HG03066 (cell line): ENCODE data around the gene ABCC10.
"Not testable (repeated sequence)": the region's sequence is repeated elsewhere in the genome, so short reads cannot be mapped to it uniquely, and the experiment has no call there.

Experiments
- ATAC-seq: cut with Tn5 transposase; IDR thresholded peaks from one replicate; pipeline ENCODE4 v1.9.1; 2021; ENCODE audit warnings: low read depth; ENCODE audit not compliant: unreplicated experiment

ABCC10 gene

DNA sequence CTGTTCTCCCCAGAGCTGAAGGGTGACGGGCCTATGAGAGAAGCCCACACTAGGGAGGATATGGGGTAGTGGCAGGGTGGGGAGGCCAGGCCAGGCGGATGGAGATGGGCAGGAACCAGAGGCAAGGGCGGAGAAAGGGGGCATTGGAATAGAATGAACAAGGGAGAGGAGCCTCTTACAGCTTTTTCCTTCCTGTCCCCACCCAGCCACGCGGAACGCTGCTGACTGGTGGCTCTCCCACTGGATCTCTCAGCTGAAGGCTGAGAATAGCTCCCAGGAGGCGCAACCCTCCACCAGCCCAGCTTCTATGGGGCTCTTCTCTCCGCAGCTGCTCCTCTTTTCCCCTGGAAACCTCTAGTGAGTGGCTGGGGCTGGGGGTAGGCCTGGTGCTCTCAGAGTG is 17.2 kb downstream of the ABCC10 start:
- ATAC-seq: no peak

DNA sequence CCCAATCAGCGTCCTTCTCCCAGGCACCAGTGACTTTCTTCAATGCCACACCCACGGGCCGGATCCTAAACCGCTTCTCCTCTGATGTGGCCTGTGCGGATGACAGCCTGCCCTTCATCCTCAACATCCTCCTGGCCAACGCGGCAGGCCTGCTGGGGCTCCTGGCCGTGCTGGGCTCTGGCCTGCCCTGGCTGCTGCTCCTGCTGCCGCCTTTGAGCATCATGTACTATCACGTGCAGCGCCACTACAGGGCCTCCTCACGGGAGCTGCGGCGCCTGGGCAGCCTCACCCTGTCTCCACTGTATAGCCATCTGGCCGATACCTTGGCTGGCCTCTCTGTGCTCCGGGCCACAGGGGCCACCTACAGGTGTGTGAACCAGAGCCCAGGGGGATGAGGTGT is 18.2 kb downstream of the ABCC10 start:
- ATAC-seq: no peak

DNA sequence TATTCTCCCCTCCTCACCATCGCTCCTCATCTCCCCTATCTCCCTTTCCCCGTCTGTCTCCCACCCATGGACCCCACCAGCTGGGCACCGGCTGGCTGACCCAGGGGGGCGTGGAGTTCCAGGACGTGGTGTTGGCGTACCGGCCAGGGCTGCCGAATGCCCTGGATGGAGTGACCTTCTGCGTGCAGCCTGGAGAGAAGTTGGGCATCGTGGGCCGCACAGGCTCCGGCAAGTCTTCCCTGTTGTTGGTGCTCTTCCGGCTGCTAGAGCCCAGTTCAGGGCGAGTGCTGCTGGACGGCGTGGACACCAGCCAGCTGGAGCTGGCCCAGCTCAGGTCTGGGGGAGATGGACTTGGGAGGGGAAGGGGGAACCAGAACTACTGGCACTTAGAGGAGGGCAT is 20.3 kb downstream of the ABCC10 start:
- no peak for ATAC-seq

DNA sequence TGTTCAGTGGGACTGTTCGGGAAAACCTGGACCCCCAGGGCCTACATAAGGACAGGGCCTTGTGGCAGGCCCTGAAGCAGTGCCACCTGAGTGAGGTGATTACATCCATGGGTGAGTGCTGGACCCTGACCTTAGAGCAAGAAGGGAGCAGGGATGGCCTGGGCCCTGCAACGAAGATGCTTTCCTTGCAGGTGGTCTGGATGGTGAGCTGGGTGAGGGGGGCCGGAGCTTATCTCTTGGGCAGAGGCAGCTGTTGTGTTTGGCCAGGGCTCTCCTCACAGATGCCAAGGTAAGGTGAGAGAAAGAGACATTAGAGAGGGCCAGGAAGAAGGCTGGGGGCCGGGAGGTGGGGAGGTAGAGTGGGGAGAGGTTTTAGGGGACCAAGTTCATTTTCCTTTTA is 21.6 kb downstream of the ABCC10 start:
- no peak for ATAC-seq

DNA sequence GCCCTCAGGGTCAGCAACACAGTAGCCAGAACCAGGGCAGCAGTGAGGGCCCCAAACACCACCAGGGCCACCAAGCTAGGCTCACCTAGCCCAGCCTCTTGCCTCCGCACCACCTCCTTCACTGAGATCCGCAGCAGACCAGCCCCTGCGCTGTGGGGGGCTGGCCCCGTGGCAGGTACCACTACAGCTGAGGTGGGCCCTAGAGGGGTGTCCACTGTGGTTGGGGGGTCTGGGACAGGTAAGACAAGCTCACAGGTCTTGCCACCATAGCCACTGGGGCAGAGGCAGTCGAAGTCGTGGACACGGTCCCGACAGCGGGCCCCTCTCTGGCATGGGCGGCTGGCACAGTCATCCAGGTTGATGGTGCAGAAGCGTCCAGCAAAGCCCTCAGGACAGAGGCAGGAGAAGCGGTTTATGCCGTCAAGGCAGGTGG is 23.4 kb downstream of the ABCC10 start:
- ATAC-seq: no peak

DNA sequence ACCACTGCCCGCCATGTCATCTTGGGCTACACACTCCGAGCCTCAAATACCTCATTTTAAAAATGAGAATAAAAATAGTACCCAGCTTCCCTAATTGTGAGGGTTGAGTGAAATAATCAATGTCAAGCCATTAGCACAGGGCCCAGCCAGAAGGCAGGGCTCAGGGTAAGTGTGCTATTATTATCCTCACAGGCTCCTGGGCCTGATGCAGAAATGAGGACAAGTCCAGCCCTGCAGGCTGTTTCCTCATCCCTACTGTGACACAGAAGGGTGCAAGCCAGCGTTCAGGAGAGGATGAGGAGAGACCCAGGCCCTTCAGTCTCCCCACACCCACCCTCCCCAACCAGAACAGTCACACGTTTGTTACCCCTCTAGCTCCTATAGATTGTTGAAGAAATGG is 24.0 kb downstream of the ABCC10 start:
- no peak for ATAC-seq

DNA sequence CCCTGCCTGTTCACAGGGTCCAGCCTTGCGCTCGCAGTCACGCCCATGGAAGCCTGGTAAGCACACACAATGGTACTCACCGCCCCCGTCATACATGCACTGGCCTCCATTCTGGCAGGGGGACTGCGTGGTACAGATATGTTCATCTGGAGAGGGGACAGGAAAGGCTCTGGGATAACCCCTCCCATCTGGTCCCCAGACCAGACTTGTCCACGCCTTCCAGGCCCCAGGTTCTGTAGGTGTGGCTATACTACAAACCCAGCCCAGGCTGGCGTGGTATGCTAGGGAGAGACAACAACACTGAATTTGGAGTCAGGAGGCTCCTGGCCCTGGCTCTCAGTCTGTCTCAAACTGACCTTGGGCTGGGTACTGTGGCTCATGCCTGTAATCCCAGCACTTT is 24.6 kb downstream of the ABCC10 start:
- no peak for ATAC-seq

DNA sequence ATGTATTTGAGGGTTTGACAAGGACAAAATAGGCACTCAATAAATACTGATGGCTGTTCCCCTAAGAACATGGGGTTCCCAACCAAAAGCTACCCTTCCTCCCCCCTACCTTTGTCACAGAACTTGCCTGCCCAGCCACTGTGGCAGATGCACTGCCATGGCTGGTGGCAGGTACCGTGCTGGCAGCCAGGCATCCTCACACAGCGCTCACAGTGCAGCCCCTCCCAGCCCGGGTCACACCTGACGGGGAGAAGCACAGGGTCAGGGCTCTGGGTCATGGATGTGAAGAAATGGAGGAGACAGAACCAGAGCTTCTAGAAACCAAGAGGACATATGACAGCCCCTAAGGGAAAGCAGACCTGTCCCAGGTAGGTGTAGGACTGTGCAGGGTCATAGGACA is 25.6 kb downstream of the ABCC10 start:
- ATAC-seq: no peak

DNA sequence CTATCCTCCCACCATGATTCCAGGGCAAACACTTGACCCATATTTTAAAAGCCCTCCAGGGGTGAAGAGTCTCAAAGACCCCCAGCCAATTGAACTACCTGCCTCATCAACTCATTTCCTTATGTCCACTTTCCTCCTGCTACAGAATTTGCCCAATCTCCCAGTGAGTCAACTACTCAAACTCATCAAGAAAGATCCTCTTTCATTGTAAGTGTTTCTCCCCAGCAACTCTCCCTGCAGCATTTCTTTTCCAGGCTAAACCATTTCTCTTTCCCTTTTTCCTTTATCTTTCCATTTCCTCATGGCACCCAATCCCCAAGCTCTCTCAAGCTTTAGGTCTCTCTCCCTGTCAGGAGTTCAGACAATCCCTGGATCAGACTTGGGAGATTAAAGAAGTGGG is 26.5 kb downstream of the ABCC10 start:
- ATAC-seq: no peak

DNA sequence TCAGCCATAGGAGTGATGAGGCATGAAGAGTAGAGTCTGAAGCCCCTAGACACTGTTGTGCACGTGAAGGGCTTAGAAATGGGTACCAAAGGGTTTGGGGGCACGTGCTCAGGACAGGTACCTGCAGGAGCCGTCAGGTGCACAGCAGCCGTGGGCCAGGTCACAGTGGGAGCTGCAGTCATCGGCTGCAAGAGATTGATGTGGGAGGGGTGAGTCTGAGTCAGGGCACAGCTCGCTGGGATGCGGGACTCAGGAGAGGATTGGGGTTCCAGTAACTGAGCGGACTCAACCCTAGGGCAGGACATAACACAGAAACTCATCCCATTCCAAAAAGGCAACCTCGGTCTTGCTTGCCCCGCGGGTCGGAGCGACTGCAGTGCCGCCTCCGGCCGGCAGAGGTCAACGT is 27.0 kb downstream of the ABCC10 start:
- no peak for ATAC-seq

DNA sequence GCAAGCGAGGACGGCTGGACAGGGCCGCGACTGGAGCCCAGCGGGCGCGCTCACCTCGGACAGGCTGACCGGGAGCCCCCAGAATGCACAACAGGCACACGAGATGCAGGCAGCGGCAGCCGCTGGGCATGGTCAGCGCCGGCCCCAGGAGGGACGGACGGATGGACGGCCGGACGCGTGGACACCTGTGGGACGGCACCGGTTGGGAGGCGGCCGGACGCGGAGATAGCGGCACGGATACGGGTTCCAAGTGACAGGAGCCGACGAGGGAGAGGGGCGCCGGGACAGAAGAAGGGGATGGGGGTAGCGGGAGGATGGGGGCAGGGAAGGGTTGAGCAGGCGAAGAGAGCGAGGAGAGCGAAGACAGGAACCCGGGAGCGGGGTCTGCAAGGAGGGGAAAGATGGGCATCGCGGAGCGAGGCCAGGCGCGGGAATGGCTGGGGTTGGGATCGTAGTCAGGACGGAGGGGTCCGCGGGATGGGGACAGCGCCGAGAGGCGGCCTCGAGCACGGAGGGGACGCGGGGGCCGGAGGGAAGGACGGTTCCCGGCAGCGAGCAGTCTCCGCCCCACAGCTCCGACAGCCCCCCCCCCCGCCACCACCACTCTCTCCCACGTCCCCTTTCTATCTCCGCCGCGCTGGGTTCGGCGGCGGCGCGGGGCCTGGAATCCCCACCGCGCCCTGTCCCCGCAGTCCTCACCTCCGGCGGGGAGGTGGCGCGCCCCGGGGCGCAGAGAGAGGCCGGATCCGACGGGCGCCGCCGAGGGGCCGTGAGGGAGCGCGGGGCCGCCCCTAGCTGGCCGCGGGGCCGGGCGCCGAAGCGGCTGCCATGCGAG is 27.6 kb downstream of the ABCC10 start:
- ATAC-seq: no peak

DNA sequence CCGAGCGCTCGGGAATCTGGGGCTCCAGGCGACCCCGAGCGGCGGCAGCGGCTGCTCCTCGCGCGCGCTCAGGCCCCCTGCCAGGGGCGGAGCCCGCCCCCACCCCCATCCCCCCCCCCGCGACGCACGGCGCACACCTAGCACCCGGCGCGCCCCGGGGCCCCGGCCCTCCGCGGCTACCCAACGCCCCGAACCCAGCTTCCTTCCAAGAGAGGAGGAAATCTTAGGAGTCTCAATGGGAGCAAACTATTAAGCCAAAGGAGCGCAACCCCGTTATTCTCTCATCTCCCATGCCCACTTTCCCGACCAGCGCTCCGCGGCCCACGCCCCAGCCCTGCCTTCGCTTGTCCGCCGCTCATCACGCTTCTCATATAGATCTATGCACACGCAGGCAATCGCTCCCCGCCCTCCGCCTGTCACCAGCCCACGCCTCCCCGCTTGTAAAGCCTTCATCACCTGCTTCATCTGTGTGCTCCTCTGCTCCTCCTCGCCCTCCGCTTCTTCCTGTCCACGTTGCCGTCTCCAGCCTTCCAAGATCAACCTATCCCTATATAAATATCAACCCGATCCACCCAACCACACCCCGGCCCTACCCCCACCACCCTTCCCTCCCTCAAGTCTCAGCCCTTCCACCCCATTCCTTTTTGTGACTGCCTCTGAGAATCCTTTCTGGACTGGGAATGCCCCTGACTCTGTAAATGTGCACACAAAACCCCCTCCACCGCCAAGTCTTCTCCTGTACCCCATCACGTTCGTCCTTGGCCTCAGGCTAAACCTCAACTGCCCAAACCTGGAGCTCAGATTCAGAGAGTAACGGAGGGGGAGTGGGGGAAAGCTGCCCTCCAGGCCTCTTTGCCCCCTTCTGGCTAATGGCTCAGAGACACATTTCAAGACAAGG is 28.4 kb downstream of the ABCC10 start, which contains the start of gene DLK2:
Gene DLK2, minus strand, starts transcription at position 18 of the 898 bp plus-strand sequence. CDS start 723 bp downstream, outside the sequence.
- no peak for ATAC-seq

DNA sequence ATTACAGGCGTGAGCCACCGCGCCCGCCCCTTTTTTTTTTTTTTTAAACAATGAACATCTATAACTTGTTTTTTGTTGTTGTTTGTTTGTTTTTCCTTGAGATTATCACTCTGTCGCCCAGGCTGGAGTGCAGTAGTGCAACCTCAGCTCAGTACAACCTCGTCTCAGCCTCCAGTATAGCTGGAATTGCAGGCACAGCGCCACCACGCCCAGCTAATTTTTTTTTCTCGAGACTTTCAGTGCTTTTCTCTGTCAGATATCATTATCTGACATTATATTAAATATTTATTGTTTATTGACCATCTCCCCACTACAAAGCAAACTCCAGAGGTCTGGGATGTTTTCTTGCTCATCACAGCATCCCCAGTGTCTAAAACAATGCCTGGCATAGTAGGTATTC is 30.3 kb downstream of the ABCC10 start:
- ATAC-seq: no peak

DNA sequence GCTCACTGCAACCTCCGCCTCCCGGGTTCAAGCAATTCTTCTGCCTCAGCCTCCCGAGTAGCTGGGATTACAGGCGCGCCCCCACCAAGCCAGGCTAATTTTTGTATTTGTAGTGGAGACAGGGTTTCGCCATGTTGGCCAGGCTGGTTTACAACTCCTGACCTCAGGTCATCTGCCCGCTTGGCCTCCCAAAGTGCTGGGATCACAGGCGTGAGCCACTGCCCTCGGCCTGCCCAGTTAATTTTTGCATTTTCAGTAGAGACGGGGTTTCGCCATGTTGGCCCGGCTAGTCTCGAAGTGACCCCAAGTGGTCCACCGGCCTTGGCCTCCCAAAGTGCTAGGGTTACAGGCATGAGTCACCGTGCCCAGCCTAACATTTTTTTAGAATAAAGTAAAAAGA is 30.8 kb downstream of the ABCC10 start:
- ATAC-seq: not testable (repeated sequence)

DNA sequence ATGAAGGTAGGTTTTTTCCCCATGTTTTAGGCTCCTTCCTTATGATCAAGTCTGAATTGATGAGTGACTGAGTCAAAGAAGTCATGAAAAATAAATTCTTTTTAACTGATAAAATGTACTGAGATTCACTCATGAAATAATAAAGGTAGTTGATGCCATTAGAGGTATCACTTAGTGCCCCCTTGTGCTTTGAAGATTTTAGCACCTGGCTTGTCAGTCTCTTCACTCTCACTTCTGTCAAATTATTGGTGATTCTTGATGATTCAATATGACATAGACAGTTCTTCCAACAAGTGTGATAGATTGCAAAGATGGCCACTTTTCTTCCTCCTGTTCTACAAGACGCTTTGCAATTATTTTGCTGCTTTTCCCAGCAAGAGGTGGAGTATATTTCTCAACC is 32.2 kb downstream of the ABCC10 start:
- ATAC-seq: no peak

DNA sequence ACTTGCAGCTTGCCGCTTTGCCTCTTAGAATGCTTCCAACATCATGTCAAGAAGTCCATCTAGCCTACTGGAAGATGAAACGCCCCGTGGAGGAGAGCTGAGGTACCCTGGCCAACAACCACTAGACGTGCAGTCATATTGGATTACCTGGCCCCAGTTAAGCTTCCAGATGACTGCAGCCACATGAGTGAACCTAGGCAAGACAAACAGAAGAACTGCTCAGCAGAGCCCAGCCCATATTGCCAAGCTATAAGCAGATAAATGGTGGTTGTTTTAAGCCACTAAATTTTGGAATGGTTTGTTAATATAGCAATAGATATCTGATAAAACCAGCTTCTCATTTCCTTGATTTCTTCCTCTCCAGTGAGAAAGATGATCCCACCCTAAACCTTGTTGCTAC is 32.7 kb downstream of the ABCC10 start:
- ATAC-seq: no peak

DNA sequence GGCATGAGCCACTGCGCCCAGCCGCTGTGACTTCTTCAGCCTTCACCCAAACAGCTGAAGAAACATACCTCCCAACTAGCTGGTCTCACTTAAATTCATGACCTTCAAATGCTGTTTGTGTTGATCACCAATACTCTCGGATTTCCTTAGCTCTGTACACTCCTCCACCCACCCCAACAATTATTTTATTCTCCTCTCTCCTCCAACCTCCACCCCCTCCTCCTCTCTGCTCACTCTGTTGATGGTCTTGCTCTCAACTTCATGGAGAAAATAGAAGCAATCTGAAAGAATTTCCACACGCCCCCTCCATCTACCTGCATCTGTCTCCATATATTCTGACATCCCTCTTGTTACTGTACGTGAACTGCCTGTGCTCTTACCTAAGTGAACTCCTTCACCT is 34.6 kb downstream of the ABCC10 start:
- no peak for ATAC-seq

DNA sequence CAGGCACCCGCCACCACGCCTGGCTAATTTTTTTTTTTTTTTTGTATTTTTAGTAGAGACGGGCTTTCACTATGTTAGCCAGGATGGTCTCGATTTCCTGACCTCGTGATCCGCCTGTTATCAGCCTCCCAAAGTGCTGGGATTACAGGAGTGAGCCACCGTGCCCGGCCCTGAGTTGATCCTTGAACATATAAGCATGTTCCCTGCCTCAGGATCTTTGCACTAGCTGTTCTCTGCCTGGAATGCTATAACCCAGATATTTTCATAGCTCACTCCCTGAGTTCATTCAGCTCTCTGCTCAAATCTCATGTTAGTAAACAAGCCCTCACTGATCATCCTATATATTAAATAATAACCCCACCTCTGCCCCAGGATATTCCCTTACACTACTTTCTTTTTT is 37.0 kb downstream of the ABCC10 start:
- no peak for ATAC-seq

DNA sequence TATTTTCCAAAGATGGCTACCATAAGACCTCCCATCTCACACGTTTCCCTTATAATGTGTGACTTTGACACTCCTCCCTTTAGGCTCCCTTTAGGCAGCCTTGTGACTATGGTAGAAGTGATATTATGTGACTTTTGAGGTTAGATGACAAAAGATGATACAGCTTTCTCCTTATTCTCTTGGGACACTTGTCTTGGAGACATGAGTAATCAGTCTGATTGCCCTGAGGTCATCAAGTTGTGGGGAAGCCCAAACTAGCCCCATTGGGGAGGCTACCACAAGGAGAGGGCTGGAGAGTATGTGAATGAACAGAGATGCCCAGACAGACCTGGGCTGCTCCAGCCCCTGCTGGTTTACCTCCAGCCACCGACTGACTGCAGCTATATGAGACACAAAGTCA is 38.6 kb downstream of the ABCC10 start:
- no peak for ATAC-seq

DNA sequence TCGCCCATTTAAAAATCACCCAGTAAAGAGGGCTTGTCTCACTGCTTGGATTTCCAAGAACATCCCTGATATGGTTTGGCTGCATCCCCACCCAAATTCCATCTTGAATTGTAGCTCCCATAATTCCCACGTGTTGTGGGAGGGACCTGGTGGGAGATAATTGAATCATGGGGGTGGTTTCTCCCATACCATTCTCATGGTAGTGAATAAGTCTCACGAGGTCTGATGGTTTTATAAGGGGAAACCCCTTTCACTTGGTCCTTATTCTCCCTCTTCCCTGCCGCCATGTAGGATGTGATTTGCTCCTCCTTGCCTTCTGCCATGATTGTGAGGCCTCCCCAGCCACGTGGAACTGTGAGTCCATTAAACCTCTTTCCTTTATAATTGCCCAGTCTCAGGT is 39.9 kb downstream of the ABCC10 start:
- ATAC-seq: not testable (repeated sequence)

DNA sequence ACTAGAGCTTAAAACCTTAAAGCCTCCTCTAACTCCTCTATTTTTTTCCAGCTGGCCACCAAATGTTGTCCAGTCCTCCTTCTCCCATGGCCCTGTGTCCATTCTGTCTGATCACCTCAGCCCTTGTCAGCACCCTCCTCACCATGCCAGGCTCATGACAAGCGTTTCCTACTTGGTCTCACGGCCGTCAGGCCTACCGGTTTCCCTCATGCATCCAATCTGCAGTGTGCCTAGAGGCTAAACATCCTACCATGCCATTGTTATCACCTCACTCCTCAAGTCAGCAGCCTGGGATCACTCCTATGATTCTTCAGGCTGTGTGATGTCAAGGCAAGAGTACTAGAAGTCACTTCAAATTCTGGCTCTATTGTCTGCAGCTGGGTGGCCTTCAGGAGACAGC is 40.4 kb downstream of the ABCC10 start:
- ATAC-seq: no peak

DNA sequence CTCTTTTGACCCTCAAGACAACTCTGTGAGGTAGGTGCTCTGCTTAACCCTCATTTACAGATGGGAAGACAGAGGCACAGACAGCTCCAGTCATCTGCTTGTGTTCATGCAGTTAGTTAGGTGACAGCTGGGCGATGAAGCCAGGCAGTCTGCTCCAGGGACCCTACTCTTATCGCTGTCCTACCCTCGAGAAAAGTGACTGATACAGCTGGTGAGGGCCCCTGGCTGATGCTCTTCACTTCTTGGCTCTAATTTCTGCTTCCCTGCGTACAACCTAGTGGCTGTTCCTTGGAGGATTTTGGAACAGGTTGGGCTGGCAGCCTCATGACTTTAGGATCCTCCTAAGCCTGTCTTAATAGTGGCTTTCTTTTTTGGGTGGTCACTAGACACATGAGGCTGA is 40.9 kb downstream of the ABCC10 start:
- no peak for ATAC-seq
